Kidney (tissue), 14 donors: ENCODE data around the gene GIPR. TPM values are rescaled to one million over a fixed set of nuclear protein-coding genes. Genes with fewer than 3 reads are reported as not detected.
A peak's percentile ranks its signal among the peaks of the same experiment; 100 is the strongest.

ENCODE experiments used
- DNase-seq, 5 donors: peaks; one replicate each; pipeline ENCODE4 v3.0.0-alpha.2; 2013 to 2020
- FAIRE-seq: peaks from 2 replicates; lab custom pipeline; 2012; peaks lifted over from hg19 to GRCh38; lab: Jason Lieb, UNC
- H3K27ac ChIP-seq, 2 donors: one replicate each; pipeline ENCODE4 v1.7.0; 2013; ENCODE audit warnings: low read depth in 2 of 2, low read length in 2 of 2, inconsistent platforms in 1 of 2
- H3K27me3 ChIP-seq: one replicate; pipeline ENCODE4 v1.7.1; 2013; ENCODE audit warnings: low read length, inconsistent platforms; ENCODE audit not compliant: control insufficient read depth, insufficient read depth
- H3K36me3 ChIP-seq, 3 donors: one replicate each; pipeline versions ENCODE4 v1.7.0 to v1.7.1; 2013; ENCODE audit warnings: low read length in 3 of 3, control low read depth in 1 of 3, inconsistent platforms in 1 of 3; ENCODE audit not compliant: insufficient read depth in 3 of 3, control insufficient read depth in 2 of 3
- H3K4me1 ChIP-seq, 3 donors: one replicate each; pipeline versions ENCODE4 v1.7.0 to v1.7.1; 2013; ENCODE audit warnings: low read length in 3 of 3, inconsistent platforms in 1 of 3, low read depth in 1 of 3; ENCODE audit not compliant: control insufficient read depth in 2 of 3, insufficient read depth in 2 of 3
- H3K4me3 ChIP-seq, 3 donors: one replicate each; pipeline versions ENCODE4 v1.7.0 to v1.8.1; 2013; ENCODE audit warnings: low read length in 3 of 3, control low read depth in 1 of 3, inconsistent platforms in 1 of 3
- H3K9ac ChIP-seq, 3 donors: one replicate each; pipeline versions ENCODE4 v1.7.0 to v1.7.1; 2013; ENCODE audit warnings: low read length in 3 of 3, control low read depth in 1 of 3, inconsistent platforms in 1 of 3
- H3K9me3 ChIP-seq, 3 donors: one replicate each; pipeline versions ENCODE4 v1.7.0 to v1.7.1; 2013; ENCODE audit warnings: low read length in 3 of 3, control low read depth in 1 of 3, inconsistent platforms in 1 of 3; ENCODE audit not compliant: control insufficient read depth in 2 of 3, insufficient read depth in 1 of 3
- intact Hi-C: fragments of 100-400 bp; cut with DNase I; formaldehyde crosslinking; loops from one replicate; pipeline ENCODE4 v1.11.1; 2022
- polyA plus RNA-seq: library from polyadenylated mRNA; stranded (reverse); fragments of 350-450 nt; fragmentation: Illumina TruSeq; extraction: RNeasy Lipid Tissue Mini Kit (QIAGEN cat#74804); gene quantifications from one replicate; pipeline ENCODE4 v1.2.3, GENCODE V29; 2014; ENCODE audit warnings: low read depth, low replicate concordance; ENCODE audit not compliant: insufficient read depth
- total RNA-seq: library from RNA; stranded (reverse); fragmentation: NEBNext Ultra II Directional; extraction: Animal tissue kit (Norgen Biotek cat#: 25700); gene quantifications from one replicate; pipeline ENCODE4 v1.2.1, GENCODE V29; 2021
- TF ChIP-seq, protein P1 (sequence below): IDR thresholded peaks from 3 replicates; pipeline ENCODE4 v1.5.1; 2012; ENCODE audit warnings: mild to moderate bottlenecking, moderate library complexity, borderline replicate concordance; ENCODE audit not compliant: insufficient read depth; ENCODE audit errors: extremely low read depth
- donor health status: control.
- donor health status: control.
- donor health status: control.
- donor health status: control.
- donor health status: control.
- donor health status: DM: yes; HTN: yes; CAD: no.
- donor health status: Normal renal cell carcinoma (clear cell type).

The GIPR gene
- total and polyA plus RNA-seq, 2 donors from 2014 or later: 0.65 to 3.3 TPM

DNA sequence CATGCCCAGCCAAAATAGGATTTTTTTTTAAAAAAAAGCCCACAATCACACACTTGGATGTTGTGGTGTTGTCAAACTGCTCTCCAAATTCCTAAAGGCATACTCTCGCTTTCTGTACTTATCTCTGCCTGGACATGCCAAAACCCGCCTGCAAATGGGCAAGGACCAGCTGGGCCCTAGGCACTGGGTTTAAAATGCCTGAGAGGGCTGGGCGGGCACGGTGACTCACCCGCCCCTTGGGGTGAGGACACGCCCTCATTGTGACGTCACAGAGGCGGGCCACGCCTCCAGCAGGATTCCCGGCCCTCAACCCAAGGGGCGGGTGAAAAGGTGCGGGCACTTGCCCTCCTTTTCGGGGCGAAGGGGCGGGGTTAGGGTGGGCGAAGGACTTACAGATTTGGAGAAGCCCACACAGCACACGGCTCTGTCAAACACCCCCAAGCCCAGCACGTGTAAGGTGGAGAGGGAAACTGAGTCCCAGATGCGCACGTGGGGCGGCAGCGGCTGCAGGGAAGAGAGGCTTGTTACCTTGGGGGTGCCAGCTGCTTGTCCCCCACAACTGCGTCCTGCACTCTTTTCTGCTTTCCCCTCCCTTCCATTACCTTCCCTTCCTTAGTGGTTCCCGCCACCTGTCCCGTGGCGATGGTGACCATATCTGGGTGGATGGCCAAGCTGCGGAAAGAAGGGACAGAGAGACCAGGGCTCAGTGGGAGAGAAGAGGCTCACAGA, 35.4 kb upstream of the GIPR start:
- Histone ChIP-seq H3K9me3 (no peaks in the 10 kb centered on the region), H3K36me3 (peaks cover 0 to 2% (median 0%) of the 10 kb centered on the region in 3 donors), H3K27me3 (no peaks in the 10 kb centered on the region), H3K4me1 (no peaks in the 10 kb centered on the region), H3K4me3 (no peak overlapping the region), H3K9ac (no peak overlapping the region), H3K27ac (no peak overlapping the region)
- intact Hi-C loops: no loop called here
- no peak for FAIRE-seq
- TF ChIP-seq, protein P1, sequence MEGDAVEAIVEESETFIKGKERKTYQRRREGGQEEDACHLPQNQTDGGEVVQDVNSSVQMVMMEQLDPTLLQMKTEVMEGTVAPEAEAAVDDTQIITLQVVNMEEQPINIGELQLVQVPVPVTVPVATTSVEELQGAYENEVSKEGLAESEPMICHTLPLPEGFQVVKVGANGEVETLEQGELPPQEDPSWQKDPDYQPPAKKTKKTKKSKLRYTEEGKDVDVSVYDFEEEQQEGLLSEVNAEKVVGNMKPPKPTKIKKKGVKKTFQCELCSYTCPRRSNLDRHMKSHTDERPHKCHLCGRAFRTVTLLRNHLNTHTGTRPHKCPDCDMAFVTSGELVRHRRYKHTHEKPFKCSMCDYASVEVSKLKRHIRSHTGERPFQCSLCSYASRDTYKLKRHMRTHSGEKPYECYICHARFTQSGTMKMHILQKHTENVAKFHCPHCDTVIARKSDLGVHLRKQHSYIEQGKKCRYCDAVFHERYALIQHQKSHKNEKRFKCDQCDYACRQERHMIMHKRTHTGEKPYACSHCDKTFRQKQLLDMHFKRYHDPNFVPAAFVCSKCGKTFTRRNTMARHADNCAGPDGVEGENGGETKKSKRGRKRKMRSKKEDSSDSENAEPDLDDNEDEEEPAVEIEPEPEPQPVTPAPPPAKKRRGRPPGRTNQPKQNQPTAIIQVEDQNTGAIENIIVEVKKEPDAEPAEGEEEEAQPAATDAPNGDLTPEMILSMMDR: no peak
- peak; percentile 80 to 88 (median 81) for DNase-seq

DNA sequence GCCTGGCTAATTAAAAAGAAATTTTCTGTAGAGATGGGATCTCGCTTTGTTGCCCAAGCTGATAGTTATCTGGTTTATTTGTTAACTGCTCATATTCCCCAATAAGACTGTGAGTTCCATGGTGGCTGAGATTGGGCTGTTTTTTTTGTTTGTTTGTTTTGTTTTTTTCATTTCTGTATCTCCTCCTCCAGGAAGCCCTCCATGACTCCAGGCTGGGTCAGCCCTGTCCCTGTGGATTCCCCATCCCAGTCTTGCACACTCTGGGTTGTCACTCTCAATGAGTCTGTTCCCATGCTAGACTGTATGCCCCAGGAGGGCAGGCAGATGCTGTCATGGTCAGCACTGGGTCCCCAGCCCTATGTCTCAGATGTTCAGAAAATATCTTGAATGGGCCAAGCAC, 31.7 kb upstream of the GIPR start:
- Histone ChIP-seq H3K4me3 (no peak overlapping the region), H3K9ac (no peak overlapping the region), H3K9me3 (no peaks in the 10 kb centered on the region), H3K36me3 (no peaks in the 10 kb centered on the region), H3K27me3 (no peaks in the 10 kb centered on the region), H3K4me1 (peaks cover 0 to 9% (median 7%) of the 10 kb centered on the region in 3 donors), H3K27ac (no peak overlapping the region)
- TF ChIP-seq, protein P1: no peak
- no peak for FAIRE-seq
- intact Hi-C loops: no loop called here
- no peak for DNase-seq

DNA sequence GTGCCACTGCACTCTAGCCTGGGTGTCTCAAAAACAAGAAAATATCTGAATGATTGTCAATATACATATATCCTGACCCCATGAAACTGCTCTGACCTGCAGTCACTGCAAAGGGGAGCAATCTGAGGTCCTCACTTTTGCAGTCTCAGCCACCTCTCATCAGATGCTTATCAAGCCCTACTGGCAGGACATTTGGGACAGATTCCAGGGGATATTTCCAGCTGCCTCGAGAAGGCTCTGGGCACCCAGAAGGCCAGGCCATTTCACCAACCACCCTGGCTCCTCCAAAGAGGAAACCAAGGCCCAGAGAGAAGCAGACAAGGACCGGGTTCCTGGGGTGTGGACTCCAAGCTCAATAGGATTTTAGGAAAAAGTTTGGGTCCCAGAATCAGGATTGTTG, 31.1 kb upstream of the GIPR start:
- no peak for DNase-seq
- intact Hi-C loops: no loop called here
- Histone ChIP-seq H3K9me3 (no peaks in the 10 kb centered on the region), H3K36me3 (no peaks in the 10 kb centered on the region), H3K4me3 (no peak overlapping the region), H3K27ac (no peak overlapping the region), H3K27me3 (no peaks in the 10 kb centered on the region), H3K4me1 (peaks cover 0 to 15% (median 12%) of the 10 kb centered on the region in 3 donors), H3K9ac (no peak overlapping the region)
- no peak for FAIRE-seq
- TF ChIP-seq, protein P1: no peak
